SU-DHL-6 (cell line): ENCODE data around the gene ZNF83.

Experiments
- EZH2phosphoT487 ChIP-seq: fragments of 200-600 bp; sonication (generic), shearing (Covaris generic); conservative IDR thresholded peaks from 2 replicates; pipeline ENCODE4 v1.6.1; 2018; ENCODE audit warnings: mild to moderate bottlenecking, antibody characterized with exemption, low read length, moderate library complexity, mixed read lengths
- TF ChIP-seq, protein P1 (sequence below): fragments of 200-600 bp; sonication (generic); IDR thresholded peaks from one replicate; pipeline ENCODE4 v1.5.1; 2017; ENCODE audit warnings: antibody characterized with exemption, mild to moderate bottlenecking, low read length, moderate library complexity; ENCODE audit not compliant: insufficient read depth, poor library complexity, severe bottlenecking

DNA sequence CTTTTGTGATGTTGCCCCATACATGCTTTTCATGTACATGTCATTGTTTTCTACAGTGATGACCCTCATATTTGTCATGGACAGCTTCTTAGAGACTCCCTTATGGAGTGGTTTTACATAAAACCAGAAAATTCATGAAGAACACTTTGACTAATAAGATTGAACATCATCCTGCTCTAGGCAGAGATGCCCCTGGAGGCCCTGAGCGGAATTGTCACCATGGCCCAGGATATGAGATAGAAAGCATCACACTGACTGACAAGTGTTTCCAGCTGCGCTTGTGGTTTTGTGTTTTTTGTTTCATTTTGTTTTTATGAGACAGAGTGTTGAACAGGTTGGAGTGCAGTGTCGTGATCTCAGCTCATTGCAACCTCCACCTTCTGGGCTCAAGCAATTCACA lies 45.9 kb downstream of the ZNF83 start:
- TF ChIP-seq, protein P1, sequence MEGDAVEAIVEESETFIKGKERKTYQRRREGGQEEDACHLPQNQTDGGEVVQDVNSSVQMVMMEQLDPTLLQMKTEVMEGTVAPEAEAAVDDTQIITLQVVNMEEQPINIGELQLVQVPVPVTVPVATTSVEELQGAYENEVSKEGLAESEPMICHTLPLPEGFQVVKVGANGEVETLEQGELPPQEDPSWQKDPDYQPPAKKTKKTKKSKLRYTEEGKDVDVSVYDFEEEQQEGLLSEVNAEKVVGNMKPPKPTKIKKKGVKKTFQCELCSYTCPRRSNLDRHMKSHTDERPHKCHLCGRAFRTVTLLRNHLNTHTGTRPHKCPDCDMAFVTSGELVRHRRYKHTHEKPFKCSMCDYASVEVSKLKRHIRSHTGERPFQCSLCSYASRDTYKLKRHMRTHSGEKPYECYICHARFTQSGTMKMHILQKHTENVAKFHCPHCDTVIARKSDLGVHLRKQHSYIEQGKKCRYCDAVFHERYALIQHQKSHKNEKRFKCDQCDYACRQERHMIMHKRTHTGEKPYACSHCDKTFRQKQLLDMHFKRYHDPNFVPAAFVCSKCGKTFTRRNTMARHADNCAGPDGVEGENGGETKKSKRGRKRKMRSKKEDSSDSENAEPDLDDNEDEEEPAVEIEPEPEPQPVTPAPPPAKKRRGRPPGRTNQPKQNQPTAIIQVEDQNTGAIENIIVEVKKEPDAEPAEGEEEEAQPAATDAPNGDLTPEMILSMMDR: no peak
- no peak for TF ChIP-seq EZH2phosphoT487
